T1000 (cell line): Measurements from ENCODE around the gene IGSF5.

ENCODE experiments used
- DNase-seq: peaks from one replicate; lab custom pipeline; 2025; ENCODE audit warnings: mixed read lengths; lab: John Stamatoyannopoulos, UW

The IGSF5 gene

GRCh38 chr21:39825250-39825649 lies 80.3 kb downstream of the IGSF5 start:
- DNase-seq = no peak

GRCh38 chr21:39834543-39834942 lies 89.6 kb downstream of the IGSF5 start:
- no peak for DNase-seq

- no peak for DNase-seq
These were observed 92.9 kb downstream of the IGSF5 start for GRCh38 chr21:39837861-39838359.

GRCh38 chr21:39840373-39841097 lies 95.6 kb downstream of the IGSF5 start:
- DNase-seq = no peak

- DNase-seq = no peak
These were observed 97.9 kb downstream of the IGSF5 start for GRCh38 chr21:39842741-39843459.

- no peak for DNase-seq
These were observed 98.5 kb downstream of the IGSF5 start for GRCh38 chr21:39843483-39843882.

GRCh38 chr21:39843916-39844315 lies 98.9 kb downstream of the IGSF5 start:
- no peak for DNase-seq

- DNase-seq = no peak
These were observed 100.7 kb downstream of the IGSF5 start for GRCh38 chr21:39845571-39846130.

- no peak for DNase-seq
These were observed 102.9 kb downstream of the IGSF5 start for GRCh38 chr21:39847877-39848276.

GRCh38 chr21:39849014-39849655 lies 104.2 kb downstream of the IGSF5 start:
- DNase-seq = no peak

- no peak for DNase-seq
These were observed 105.3 kb downstream of the IGSF5 start for GRCh38 chr21:39850333-39850732.

- DNase-seq = no peak
These were observed 106.1 kb downstream of the IGSF5 start for GRCh38 chr21:39851002-39851618.
